Mucosa of descending colon (tissue), 3 donors: ENCODE results near the gene LIFR. TPM values are rescaled to one million over a fixed set of nuclear protein-coding genes. Genes with fewer than 3 reads are reported as not detected.

Source experiments
- ATAC-seq: fragments of 200-7000 bp; cut with Tn5 transposase; one replicate; pipeline ENCODE4 v1.9.1; 2020; ENCODE audit warnings: mild to moderate bottlenecking, moderate library complexity
- DNase-seq, 3 donors: peaks; one replicate each; pipeline ENCODE4 v3.0.0-alpha.2; 2020
- H3K36me3 ChIP-seq: fragments of 200-600 bp; one replicate; pipeline ENCODE4 v1.8.0; 2021; ENCODE audit warnings: low read depth, mild to moderate bottlenecking
- H3K4me1 ChIP-seq: fragments of 200-600 bp; one replicate; pipeline ENCODE4 v1.8.0; 2021; ENCODE audit warnings: low read depth, mild to moderate bottlenecking
- H3K4me3 ChIP-seq: fragments of 200-600 bp; one replicate; pipeline ENCODE4 v1.8.0; 2021; ENCODE audit warnings: mild to moderate bottlenecking
- H3K9me3 ChIP-seq: fragments of 200-600 bp; one replicate; pipeline ENCODE4 v1.8.0; 2021; ENCODE audit warnings: mild to moderate bottlenecking
- intact Hi-C, 2 donors: fragments of 100-400 bp; cut with DNase I in 1 of 2; cut with micrococcal nuclease in 1 of 2; formaldehyde crosslinking; loops; one replicate each; pipeline versions ENCODE4 v1.11.0 to v1.11.1; 2022; cut with DNase I, micrococcal nuclease
- total RNA-seq, 3 donors: library from RNA; stranded (reverse); fragmentation: NEBNext Ultra II Directional in 2 of 3; extraction: Animal tissue kit (Norgen Biotek cat#: 25700) in 2 of 3; gene quantifications; one replicate each; pipeline versions ENCODE4 v1.2.1 to v1.2.4, GENCODE V29; 2021 to 2023
- TF ChIP-seq, protein P1 (sequence below): fragments of 200-600 bp; IDR thresholded peaks from one replicate; pipeline ENCODE4 v1.8.0; 2022; ENCODE audit warnings: antibody characterized with exemption, mild to moderate bottlenecking
- donor health status: DM: no; HTN: no; CAD: no; lungs with moderate emphysema.
- donor health status: DM: no; HTN: no; CAD: no.
- donor health status: DM: no; HTN: yes; CAD: no.

The LIFR gene
- total RNA-seq, 3 donors from 2014 or later: 9.5 to 28.9 (median 13.1) TPM

DNA sequence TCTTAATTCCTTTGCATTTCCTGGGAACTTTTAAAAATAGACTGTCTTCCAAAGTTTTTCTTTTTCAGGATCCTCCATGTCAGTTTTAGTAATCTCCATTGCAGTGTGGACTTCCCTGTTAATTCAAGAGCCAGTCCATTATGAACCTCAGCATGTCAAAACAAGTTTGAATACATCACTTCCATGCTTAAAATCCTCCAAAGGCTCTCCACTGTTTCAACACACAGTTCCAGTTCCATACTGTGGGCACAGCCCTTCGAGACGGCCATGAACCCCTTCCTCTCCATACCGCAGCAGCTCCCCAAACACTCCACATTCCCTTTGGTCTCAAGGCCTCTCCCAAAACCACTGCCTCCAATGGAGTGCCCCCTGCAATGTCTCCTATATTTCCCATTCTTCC is 19.5 kb downstream of the LIFR start:
- TF ChIP-seq, protein P1, sequence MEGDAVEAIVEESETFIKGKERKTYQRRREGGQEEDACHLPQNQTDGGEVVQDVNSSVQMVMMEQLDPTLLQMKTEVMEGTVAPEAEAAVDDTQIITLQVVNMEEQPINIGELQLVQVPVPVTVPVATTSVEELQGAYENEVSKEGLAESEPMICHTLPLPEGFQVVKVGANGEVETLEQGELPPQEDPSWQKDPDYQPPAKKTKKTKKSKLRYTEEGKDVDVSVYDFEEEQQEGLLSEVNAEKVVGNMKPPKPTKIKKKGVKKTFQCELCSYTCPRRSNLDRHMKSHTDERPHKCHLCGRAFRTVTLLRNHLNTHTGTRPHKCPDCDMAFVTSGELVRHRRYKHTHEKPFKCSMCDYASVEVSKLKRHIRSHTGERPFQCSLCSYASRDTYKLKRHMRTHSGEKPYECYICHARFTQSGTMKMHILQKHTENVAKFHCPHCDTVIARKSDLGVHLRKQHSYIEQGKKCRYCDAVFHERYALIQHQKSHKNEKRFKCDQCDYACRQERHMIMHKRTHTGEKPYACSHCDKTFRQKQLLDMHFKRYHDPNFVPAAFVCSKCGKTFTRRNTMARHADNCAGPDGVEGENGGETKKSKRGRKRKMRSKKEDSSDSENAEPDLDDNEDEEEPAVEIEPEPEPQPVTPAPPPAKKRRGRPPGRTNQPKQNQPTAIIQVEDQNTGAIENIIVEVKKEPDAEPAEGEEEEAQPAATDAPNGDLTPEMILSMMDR: no peak
- Histone ChIP-seq H3K4me3 (no peak overlapping the region), H3K4me1 (no peaks in the 10 kb centered on the region), H3K9me3 (no peaks in the 10 kb centered on the region), H3K36me3 (no peaks in the 10 kb centered on the region)
- intact Hi-C loops: no loop called here
- DNase-seq (no peak), ATAC-seq (no peak)

DNA sequence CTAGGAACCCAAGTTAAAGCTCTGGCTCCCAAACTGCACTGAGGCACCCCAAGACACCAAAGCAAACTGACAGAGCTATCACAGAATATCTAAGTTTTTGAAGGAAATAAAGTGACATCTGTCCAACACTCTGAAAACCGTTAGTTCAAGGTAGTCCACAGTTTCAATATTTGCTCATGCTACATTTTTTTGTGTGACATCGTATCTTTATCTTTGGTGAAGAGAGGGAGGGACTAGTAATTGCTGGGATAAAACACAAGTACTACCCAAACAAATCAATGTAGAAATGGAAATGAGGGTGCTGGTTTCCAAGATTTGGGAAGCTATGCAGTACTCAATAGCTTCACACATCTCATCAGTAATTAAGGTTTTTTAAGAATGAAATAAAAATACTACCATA is 20.6 kb downstream of the LIFR start:
- Histone ChIP-seq H3K9me3 (no peaks in the 10 kb centered on the region), H3K4me1 (no peaks in the 10 kb centered on the region), H3K36me3 (no peaks in the 10 kb centered on the region), H3K4me3 (no peak overlapping the region)
- intact Hi-C loops: no loop called here
- DNase-seq (no peak), ATAC-seq (no peak)
- TF ChIP-seq, protein P1: no peak

DNA sequence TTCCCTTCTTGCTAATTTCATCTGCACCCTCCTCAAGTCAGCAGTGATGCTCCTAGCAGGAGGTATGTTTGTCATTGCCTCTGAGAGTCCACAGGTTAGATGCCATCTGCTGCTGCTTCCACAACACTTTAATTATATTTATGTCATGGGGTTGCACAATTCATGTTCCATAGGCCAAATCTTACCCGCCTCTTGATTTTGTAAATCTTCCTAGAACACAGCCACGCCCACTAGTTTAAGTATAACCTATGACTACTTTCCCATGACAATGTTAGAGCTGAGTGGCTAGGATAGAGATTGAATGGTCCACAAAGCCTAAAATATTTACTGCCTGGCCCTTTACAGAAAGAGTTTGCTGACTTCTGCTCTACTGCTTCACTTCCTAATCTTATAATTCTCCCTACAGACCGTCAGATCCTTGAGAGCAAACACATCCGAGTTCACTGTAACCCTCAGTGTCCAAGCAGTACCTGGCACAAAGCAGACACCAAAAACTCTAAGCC is 21.1 kb downstream of the LIFR start:
- Histone ChIP-seq H3K9me3 (no peaks in the 10 kb centered on the region), H3K4me3 (no peak overlapping the region), H3K36me3 (no peaks in the 10 kb centered on the region), H3K4me1 (no peaks in the 10 kb centered on the region)
- intact Hi-C loops: no loop called here
- DNase-seq (no peak), ATAC-seq (no peak)
- TF ChIP-seq, protein P1: no peak

DNA sequence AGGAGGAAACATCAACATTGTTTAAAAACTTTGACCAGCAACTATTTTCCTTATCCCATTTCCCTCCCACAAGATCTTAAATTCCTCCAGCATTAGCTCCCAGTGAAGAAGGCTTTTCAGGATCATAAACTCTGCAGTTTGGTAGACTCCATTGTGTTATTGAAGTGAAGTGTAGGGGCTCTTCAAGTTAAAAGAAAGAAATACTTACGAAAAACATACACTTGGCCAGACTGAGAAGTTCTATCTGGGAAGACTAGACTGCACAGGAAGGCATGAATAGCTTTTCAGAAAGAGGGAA is 22.3 kb downstream of the LIFR start:
- no peaks in the 10 kb centered on the region for H3K36me3 ChIP-seq
- intact Hi-C loops: no loop called here
- ATAC-seq (no peak), DNase-seq (no peak)
- TF ChIP-seq, protein P1: no peak
- H3K4me3 ChIP-seq: no peak overlapping the region
- no peaks in the 10 kb centered on the region for H3K4me1 ChIP-seq
- no peaks in the 10 kb centered on the region for H3K9me3 ChIP-seq

DNA sequence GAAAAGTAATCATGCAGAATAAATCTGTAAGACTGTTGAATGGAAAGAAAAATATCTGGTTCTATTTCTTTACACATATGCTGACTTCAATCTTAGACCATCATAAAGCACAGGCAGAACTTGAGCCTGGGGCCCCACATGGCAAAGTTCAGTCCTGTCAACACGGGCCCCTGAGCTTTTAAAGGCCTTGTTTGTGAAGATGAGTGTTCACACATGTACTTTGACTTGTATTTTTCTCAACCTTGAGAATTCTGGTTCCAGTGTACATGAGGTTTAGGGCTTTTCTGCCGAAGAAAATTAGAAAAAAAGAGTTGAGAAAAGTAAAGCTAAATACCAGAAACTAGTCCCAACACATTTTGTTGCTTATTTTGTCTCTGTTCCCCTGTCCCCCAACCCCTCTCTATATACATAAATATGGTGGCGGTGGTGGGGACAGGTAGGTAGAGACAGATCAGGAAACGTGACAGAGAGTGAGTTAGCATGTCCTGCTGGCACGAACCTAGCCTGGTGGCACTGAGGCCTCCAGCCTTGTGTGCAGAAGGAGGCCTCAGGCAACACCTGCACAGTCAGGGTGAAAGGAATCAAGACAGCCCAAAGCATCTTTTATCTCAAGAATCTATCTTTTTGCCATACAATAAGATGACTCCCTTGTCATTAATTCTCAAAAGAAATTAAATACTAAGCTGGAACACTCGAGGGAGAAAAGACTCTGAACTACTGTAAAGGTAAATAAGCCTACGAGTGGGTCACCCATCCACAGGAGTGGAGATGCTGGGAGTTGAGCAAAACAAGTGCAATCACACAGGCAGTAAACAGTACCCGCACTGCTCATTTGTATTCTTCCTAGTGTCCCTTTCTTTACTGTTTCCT is 22.9 kb downstream of the LIFR start:
- H3K4me3 ChIP-seq: no peak overlapping the region

More for the DNA sequence above, 22.9 kb downstream of the LIFR start:
- no peaks in the 10 kb centered on the region for H3K36me3 ChIP-seq
- TF ChIP-seq, protein P1: no peak
- ATAC-seq (no peak), DNase-seq (no peak)
- intact Hi-C loops: no loop called here
- H3K4me1 ChIP-seq: no peaks in the 10 kb centered on the region
- H3K9me3 ChIP-seq: no peaks in the 10 kb centered on the region
